Caco-2 (cell line): ENCODE measurements around the gene ANKRD9. TPM values are rescaled to one million over a fixed set of nuclear protein-coding genes. Genes with fewer than 3 reads are reported as not detected.

Experiments
- BruUV-seq: library from RNA; stranded (reverse); fragments of 400-500 nt; replicated peaks from 2 replicates; lab custom pipeline; 2021; lab: Mats Ljungman, UMichigan
- CTCF ChIA-PET: fragments of 300-600 bp; sonication (Branson Sonifier 250); formaldehyde crosslinking; loops from one replicate; lab custom pipeline; 2022; ENCODE audit warnings: antibody characterized with exemption; lab: Charles Lee
- POLR2A ChIA-PET: fragments of 300-600 bp; sonication (Branson Sonifier 250); formaldehyde crosslinking; loops from one replicate; lab custom pipeline; 2022; ENCODE audit warnings: antibody characterized with exemption; lab: Charles Lee
- DNase-seq, 2 experiments: peaks; one replicate each; pipeline versions ENCODE4 v3.0.0 to v3.0.0-alpha.2; 2020 to 2022
- H3K27me3 ChIP-seq: replicated peaks from 2 replicates; pipeline ENCODE4 v1.6.0; 2011; ENCODE audit warnings: low read length; ENCODE audit not compliant: control insufficient read depth, insufficient read depth
- H3K36me3 ChIP-seq: 2 replicates; pipeline ENCODE4 v1.5.1; 2011; ENCODE audit warnings: low read length; ENCODE audit not compliant: control insufficient read depth, insufficient read depth
- H3K4me1 ChIP-seq: fragments of 250-450 bp; sonication (Bioruptor Pico); 2 replicates; pipeline ENCODE4 v1.5.1; 2020; ENCODE audit warnings: mild to moderate bottlenecking
- H3K4me3 ChIP-seq: 2 replicates; pipeline ENCODE4 v1.5.1; 2011; ENCODE audit warnings: low read depth, mild to moderate bottlenecking, control low read depth, low read length
- H3K9me3 ChIP-seq: fragments of 250-450 bp; sonication (Bioruptor Pico); 2 replicates; pipeline ENCODE4 v1.5.1; 2020; ENCODE audit warnings: mild to moderate bottlenecking, moderate library complexity
- H3K27ac Mint-ChIP-seq: one replicate; pipeline ENCODE4 v1.8.0; 2022; ENCODE audit warnings: mixed read lengths; ENCODE audit not compliant: unreplicated experiment
- H3K27me3 Mint-ChIP-seq: one replicate; pipeline ENCODE4 v1.8.0; 2022; ENCODE audit warnings: mixed read lengths; ENCODE audit not compliant: insufficient read depth, unreplicated experiment
- H3K36me3 Mint-ChIP-seq: one replicate; pipeline ENCODE4 v1.8.0; 2022; ENCODE audit warnings: mild to moderate bottlenecking, mixed read lengths; ENCODE audit not compliant: insufficient read depth, unreplicated experiment
- H3K4me1 Mint-ChIP-seq: one replicate; pipeline ENCODE4 v1.8.0; 2022; ENCODE audit warnings: low read depth, mixed read lengths; ENCODE audit not compliant: unreplicated experiment
- H3K4me3 Mint-ChIP-seq: one replicate; pipeline ENCODE4 v1.8.0; 2022; ENCODE audit warnings: mild to moderate bottlenecking, moderate library complexity, mixed read lengths; ENCODE audit not compliant: unreplicated experiment
- H3K9me3 Mint-ChIP-seq: one replicate; pipeline ENCODE4 v1.8.0; 2022; ENCODE audit warnings: mixed read lengths; ENCODE audit not compliant: unreplicated experiment
- intact Hi-C: fragments of 100-400 bp; cut with micrococcal nuclease; formaldehyde crosslinking; loops from one replicate; pipeline ENCODE4 v1.10.0; 2022; ENCODE audit not compliant: unreplicated experiment
- total RNA-seq: library from RNA; stranded (reverse); gene quantifications from 2 replicates; pipeline ENCODE4 v1.2.3, GENCODE V29; 2022
- TF ChIP-seq, protein P1 (sequence below), 2 experiments: fragments of 200-600 bp in 1 of 2; IDR thresholded peaks; 1 replicate in 1 of 2; 2 replicates in 1 of 2; pipeline versions ENCODE4 v1.5.1 to v1.8.0; 2011 to 2022; ENCODE audit warnings: antibody characterized with exemption in 1 of 2, control low read depth in 1 of 2, inconsistent platforms in 1 of 2, low read depth in 1 of 2, low read length in 1 of 2, mild to moderate bottlenecking in 1 of 2, moderate library complexity in 1 of 2; ENCODE audit not compliant: insufficient read depth in 1 of 2, severe bottlenecking in 1 of 2, unreplicated experiment in 1 of 2

Gene ANKRD9
- total RNA-seq, 1 experiment from 2014 or later: 15.0 TPM

GRCh38 chr14:102464846-102465341 is 44.7 kb downstream of the ANKRD9 start:
- Mint-ChIP-seq H3K4me1 (peaks cover 11% of the 10 kb centered on the region), H3K27ac (no peak overlapping the region), H3K36me3 (no peaks in the 10 kb centered on the region), H3K4me3 (no peak overlapping the region), H3K27me3 (no peaks in the 10 kb centered on the region), H3K9me3 (peaks cover 12% of the 10 kb centered on the region)
- DNase-seq: peak; percentile 59 to 72
- ChIA-PET CTCF (interaction anchor here (0.8 kb wide), 1 partner anchor 43 kb away, joined by 3 read pairs; no protein-coding TSS in a partner anchor), POLR2A (interaction anchor here (0.5 kb wide), 1 partner anchor 72 kb away, joined by 9 read pairs; no protein-coding TSS in a partner anchor)
- Histone ChIP-seq H3K9me3 (no peaks in the 10 kb centered on the region), H3K4me3 (no peak overlapping the region), H3K36me3 (no peaks in the 10 kb centered on the region), H3K4me1 (peaks cover 9% of the 10 kb centered on the region; the same call in 1 of the 2 replicates), H3K27me3 (no peaks in the 10 kb centered on the region)
- BruUV-seq: no TSS peak
- intact Hi-C loops: loop anchor here (5.0 kb wide), 1 partner anchor 42 kb away; the partner anchor contains the start of gene ANKRD9
- TF ChIP-seq, protein P1, sequence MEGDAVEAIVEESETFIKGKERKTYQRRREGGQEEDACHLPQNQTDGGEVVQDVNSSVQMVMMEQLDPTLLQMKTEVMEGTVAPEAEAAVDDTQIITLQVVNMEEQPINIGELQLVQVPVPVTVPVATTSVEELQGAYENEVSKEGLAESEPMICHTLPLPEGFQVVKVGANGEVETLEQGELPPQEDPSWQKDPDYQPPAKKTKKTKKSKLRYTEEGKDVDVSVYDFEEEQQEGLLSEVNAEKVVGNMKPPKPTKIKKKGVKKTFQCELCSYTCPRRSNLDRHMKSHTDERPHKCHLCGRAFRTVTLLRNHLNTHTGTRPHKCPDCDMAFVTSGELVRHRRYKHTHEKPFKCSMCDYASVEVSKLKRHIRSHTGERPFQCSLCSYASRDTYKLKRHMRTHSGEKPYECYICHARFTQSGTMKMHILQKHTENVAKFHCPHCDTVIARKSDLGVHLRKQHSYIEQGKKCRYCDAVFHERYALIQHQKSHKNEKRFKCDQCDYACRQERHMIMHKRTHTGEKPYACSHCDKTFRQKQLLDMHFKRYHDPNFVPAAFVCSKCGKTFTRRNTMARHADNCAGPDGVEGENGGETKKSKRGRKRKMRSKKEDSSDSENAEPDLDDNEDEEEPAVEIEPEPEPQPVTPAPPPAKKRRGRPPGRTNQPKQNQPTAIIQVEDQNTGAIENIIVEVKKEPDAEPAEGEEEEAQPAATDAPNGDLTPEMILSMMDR (IDR thresholded peaks at IDR 0.05; ENCODE audit: insufficient read depth in 1 of 2, low read depth in 1 of 2, low read length in 1 of 2, severe bottlenecking in 1 of 2, unreplicated experiment in 1 of 2): no peak

DNA sequence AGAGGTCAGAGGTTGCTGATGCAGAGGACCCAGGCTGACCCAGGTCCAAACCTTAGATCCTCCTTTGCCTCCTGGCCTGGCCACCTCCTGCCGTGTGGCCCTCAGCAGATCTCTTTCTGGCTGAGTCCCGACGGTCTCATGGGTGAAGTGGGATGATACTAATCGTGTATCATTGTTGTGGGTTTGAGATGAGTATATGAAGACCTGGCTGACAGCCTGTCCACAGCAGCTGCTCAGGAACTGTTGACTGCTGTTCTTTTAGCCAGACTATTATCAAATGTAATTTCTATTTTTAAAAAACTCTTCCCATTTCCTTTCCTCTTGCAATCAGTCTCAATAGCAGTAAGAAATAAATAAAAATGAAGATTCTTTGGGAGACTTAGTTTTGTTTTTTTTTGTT is 45.6 kb downstream of the ANKRD9 start:
- BruUV-seq: no TSS peak
- Histone ChIP-seq H3K27me3 (no peaks in the 10 kb centered on the region), H3K36me3 (no peaks in the 10 kb centered on the region), H3K4me1 (no peaks in the 10 kb centered on the region; the same call in 1 of the 2 replicates), H3K4me3 (no peak overlapping the region), H3K9me3 (no peaks in the 10 kb centered on the region)
- ChIA-PET POLR2A (no interaction called here), CTCF (no interaction called here)
- Mint-ChIP-seq H3K27ac (no peak overlapping the region), H3K36me3 (no peaks in the 10 kb centered on the region), H3K9me3 (peaks cover 3% of the 10 kb centered on the region), H3K4me3 (no peak overlapping the region), H3K4me1 (peaks cover 2% of the 10 kb centered on the region), H3K27me3 (no peaks in the 10 kb centered on the region)
- TF ChIP-seq, protein P1 (IDR thresholded peaks at IDR 0.05; ENCODE audit: insufficient read depth in 1 of 2, low read depth in 1 of 2, low read length in 1 of 2, severe bottlenecking in 1 of 2, unreplicated experiment in 1 of 2): no peak
- intact Hi-C loops: no loop called here
- no peak for DNase-seq

DNA sequence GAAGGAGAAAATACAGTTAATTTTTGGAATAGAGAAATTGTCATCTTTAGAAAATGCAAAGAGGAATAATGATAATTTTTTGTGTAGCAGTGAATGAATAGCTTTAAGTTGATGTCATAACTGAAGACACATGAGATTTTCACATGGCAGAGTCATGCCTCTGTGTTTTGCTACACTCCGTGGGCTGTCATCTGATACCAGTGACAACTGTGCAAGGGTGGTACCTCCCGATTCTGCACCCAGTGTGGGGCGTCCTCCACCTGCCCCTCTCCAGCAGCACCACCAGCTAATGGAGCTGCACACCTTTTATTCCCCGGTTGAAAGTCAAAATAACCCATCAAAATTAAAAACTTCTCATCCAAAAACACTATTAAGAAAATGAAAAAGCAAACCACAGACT is 47.2 kb downstream of the ANKRD9 start:
- Mint-ChIP-seq H3K4me3 (no peak overlapping the region), H3K27ac (no peak overlapping the region), H3K4me1 (no peaks in the 10 kb centered on the region), H3K9me3 (no peaks in the 10 kb centered on the region), H3K27me3 (no peaks in the 10 kb centered on the region), H3K36me3 (no peaks in the 10 kb centered on the region)
- ChIA-PET POLR2A (no interaction called here), CTCF (no interaction called here)
- intact Hi-C loops: no loop called here
- no TSS peak for BruUV-seq
- Histone ChIP-seq H3K4me1 (no peaks in the 10 kb centered on the region; the same call in 1 of the 2 replicates), H3K27me3 (no peaks in the 10 kb centered on the region), H3K36me3 (no peaks in the 10 kb centered on the region), H3K9me3 (no peaks in the 10 kb centered on the region), H3K4me3 (no peak overlapping the region)
- TF ChIP-seq, protein P1 (IDR thresholded peaks at IDR 0.05; ENCODE audit: insufficient read depth in 1 of 2, low read depth in 1 of 2, low read length in 1 of 2, severe bottlenecking in 1 of 2, unreplicated experiment in 1 of 2): no peak
- DNase-seq: no peak
